A549 treated with Mapracorat at 1 μM for 4 hours (cell line): ENCODE data around the gene CHSY3. TPM values are rescaled to one million over a fixed set of nuclear protein-coding genes. Genes with fewer than 3 reads are reported as not detected.

ENCODE experiments used
- total RNA-seq: library from RNA; stranded (reverse); fragments of 200-300 nt; extraction: Qiagen RNA extraction; gene quantifications from 5 replicates; pipeline ENCODE4 v1.2.3, GENCODE V29; 2022

The CHSY3 gene
- 0.04 to 0.18 TPM (median 0.15 TPM) in 5 replicates for total RNA-seq

GRCh38 chr5:129904102-129904666, at the start of gene CHSY3:
Gene CHSY3 (plus strand): TSS chr5:129904465.

Other genes with a start within 250 kb of the CHSY3 start
- not detected in 5 replicates for gene MINAR2, start 156.4 kb upstream of the CHSY3 start, total RNA-seq